Vagina (tissue), 1 donor: ENCODE results near the gene SMIM9. TPM values are rescaled to one million over a fixed set of nuclear protein-coding genes. Genes with fewer than 3 reads are reported as not detected.

Experiments used
- total RNA-seq: library from RNA; depleted of rRNA; stranded (reverse); fragments of >200 nt; gene quantifications from one replicate; pipeline ENCODE4 v1.2.3, GENCODE V29; 2016

SMIM9 gene
- total RNA-seq, 1 donor from 2014 or later = not detected

Other genes starting within 250 kb of the SMIM9 start
- gene CTAG1A, start 249.5 kb downstream of the SMIM9 start, total RNA-seq = not detected
- not detected for gene CTAG1B, start 215.4 kb downstream of the SMIM9 start, total RNA-seq
- gene CTAG2, start 181.1 kb downstream of the SMIM9 start, total RNA-seq = not detected
- 7.6 TPM for gene GAB3, start 83.6 kb downstream of the SMIM9 start, total RNA-seq
- 22.8 TPM for gene DKC1, start 71.8 kb downstream of the SMIM9 start, total RNA-seq
- 15.7 TPM for gene MPP1, start 29.2 kb downstream of the SMIM9 start, total RNA-seq
- 8.1 TPM for gene F8A1, start 51.7 kb upstream of the SMIM9 start, total RNA-seq
- gene F8, start 188.1 kb upstream of the SMIM9 start, total RNA-seq = 5.4 TPM
- 53.5 TPM for gene FUNDC2, start 192.2 kb upstream of the SMIM9 start, total RNA-seq
- gene CMC4, start 236.5 kb upstream of the SMIM9 start, total RNA-seq = 21.9 TPM
- 6.9 TPM for gene MTCP1, start 236.5 kb upstream of the SMIM9 start, total RNA-seq
- 11.5 TPM for gene BRCC3, start 236.8 kb upstream of the SMIM9 start, total RNA-seq